ENCODE measurements around the gene TMEM59L. TPM values are rescaled to one million over a fixed set of nuclear protein-coding genes. Genes with fewer than 3 reads are reported as not detected.

Gene TMEM59L
- total RNA-seq, 1 donor from 2014 or later = 2.1 TPM

GRCh38 chr19:18649371-18650020 is 36.8 kb downstream of the TMEM59L start:
- no peaks in the 10 kb centered on the region for H3K9me3 ChIP-seq (ENCODE audit: control insufficient read depth in 3 of 3, low read length in 3 of 3)
- peaks cover 0 to 2% (median 0%) of the 10 kb centered on the region in 3 donors for H3K36me3 ChIP-seq (ENCODE audit: control insufficient read depth in 3 of 3, insufficient read depth in 3 of 3, low read length in 3 of 3)
- peaks cover 50 to 65% (median 55%) of the 10 kb centered on the region in 3 donors for H3K4me1 ChIP-seq (ENCODE audit: control insufficient read depth in 3 of 3, insufficient read depth in 3 of 3, low read length in 3 of 3)
- H3K27me3 ChIP-seq (ENCODE audit: control insufficient read depth in 3 of 3, insufficient read depth in 3 of 3, low read length in 3 of 3) = no peaks in the 10 kb centered on the region
- H3K9ac ChIP-seq (ENCODE audit: low read depth in 1 of 3, low read length in 3 of 3) = peak overlapping the region; percentile 24 to 80 (median 74)
- peak overlapping the region; percentile 87 for H3K27ac ChIP-seq (ENCODE audit: low read depth, low read length)
- H3K4me3 ChIP-seq (ENCODE audit: low read length in 3 of 3) = peak overlapping the region; percentile 51 to 66 (median 62)

DNA sequence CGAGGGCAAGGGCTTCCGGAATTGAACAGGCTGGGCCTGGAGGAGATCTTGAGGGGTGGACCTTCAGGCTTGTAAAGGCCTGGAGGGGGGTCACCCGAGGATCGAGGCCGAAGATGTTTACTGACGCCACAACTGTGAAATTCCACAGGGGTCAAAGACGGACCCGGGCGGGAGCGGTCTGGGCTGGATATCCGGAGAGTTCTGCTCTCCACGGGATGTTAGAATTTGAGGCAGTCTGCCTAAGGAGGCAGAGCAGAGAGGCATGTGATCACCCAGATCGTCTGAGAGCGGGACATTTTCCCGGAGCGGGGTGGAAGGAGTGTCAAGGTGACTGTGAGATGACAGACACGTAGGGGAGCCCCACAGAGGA is 37.3 kb downstream of the TMEM59L start:
- Histone ChIP-seq H3K9me3 (ENCODE audit: control insufficient read depth in 3 of 3, low read length in 3 of 3) (no peaks in the 10 kb centered on the region), H3K4me1 (ENCODE audit: control insufficient read depth in 3 of 3, insufficient read depth in 3 of 3, low read length in 3 of 3) (peaks cover 48 to 60% (median 50%) of the 10 kb centered on the region in 3 donors), H3K27ac (ENCODE audit: low read depth, low read length) (peak overlapping the region; percentile 87), H3K4me3 (ENCODE audit: low read length in 3 of 3) (peak overlapping the region; percentile 47 to 66 (median 62)), H3K27me3 (ENCODE audit: control insufficient read depth in 3 of 3, insufficient read depth in 3 of 3, low read length in 3 of 3) (no peaks in the 10 kb centered on the region), H3K9ac (ENCODE audit: low read depth in 1 of 3, low read length in 3 of 3) (peak overlapping the region; percentile 24 to 80 (median 65)), H3K36me3 (ENCODE audit: control insufficient read depth in 3 of 3, insufficient read depth in 3 of 3, low read length in 3 of 3) (peaks cover 0 to 2% (median 0%) of the 10 kb centered on the region in 3 donors)

GRCh38 chr19:18650468-18651041 is 37.9 kb downstream of the TMEM59L start:
- H3K9me3 ChIP-seq (ENCODE audit: control insufficient read depth in 3 of 3, low read length in 3 of 3) = no peaks in the 10 kb centered on the region
- peak overlapping the region; percentile 87 for H3K27ac ChIP-seq (ENCODE audit: low read depth, low read length)
- peaks cover 0 to 2% (median 0%) of the 10 kb centered on the region in 3 donors for H3K36me3 ChIP-seq (ENCODE audit: control insufficient read depth in 3 of 3, insufficient read depth in 3 of 3, low read length in 3 of 3)
- peaks cover 44 to 55% (median 46%) of the 10 kb centered on the region in 3 donors for H3K4me1 ChIP-seq (ENCODE audit: control insufficient read depth in 3 of 3, insufficient read depth in 3 of 3, low read length in 3 of 3)
- no peaks in the 10 kb centered on the region for H3K27me3 ChIP-seq (ENCODE audit: control insufficient read depth in 3 of 3, insufficient read depth in 3 of 3, low read length in 3 of 3)
- peak overlapping the region; percentile 24 to 80 (median 65) for H3K9ac ChIP-seq (ENCODE audit: low read depth in 1 of 3, low read length in 3 of 3)
- H3K4me3 ChIP-seq (ENCODE audit: low read length in 3 of 3) = peak overlapping the region; percentile 27 to 66 (median 51)

- peak overlapping the region in 2 of 3 donors; percentile 52 to 80 for H3K9ac ChIP-seq (ENCODE audit: low read depth in 1 of 3, low read length in 3 of 3)
- H3K9me3 ChIP-seq (ENCODE audit: control insufficient read depth in 3 of 3, low read length in 3 of 3) = no peaks in the 10 kb centered on the region
- no peak overlapping the region for H3K4me3 ChIP-seq (ENCODE audit: low read length in 3 of 3)
- peaks cover 44 to 53% (median 47%) of the 10 kb centered on the region in 3 donors for H3K4me1 ChIP-seq (ENCODE audit: control insufficient read depth in 3 of 3, insufficient read depth in 3 of 3, low read length in 3 of 3)
- peak overlapping the region; percentile 87 for H3K27ac ChIP-seq (ENCODE audit: low read depth, low read length)
- H3K36me3 ChIP-seq (ENCODE audit: control insufficient read depth in 3 of 3, insufficient read depth in 3 of 3, low read length in 3 of 3) = peaks cover 0 to 2% (median 0%) of the 10 kb centered on the region in 3 donors
- no peaks in the 10 kb centered on the region for H3K27me3 ChIP-seq (ENCODE audit: control insufficient read depth in 3 of 3, insufficient read depth in 3 of 3, low read length in 3 of 3)
Measured at GRCh38 chr19:18651300-18651699, 38.6 kb downstream of the TMEM59L start.

DNA sequence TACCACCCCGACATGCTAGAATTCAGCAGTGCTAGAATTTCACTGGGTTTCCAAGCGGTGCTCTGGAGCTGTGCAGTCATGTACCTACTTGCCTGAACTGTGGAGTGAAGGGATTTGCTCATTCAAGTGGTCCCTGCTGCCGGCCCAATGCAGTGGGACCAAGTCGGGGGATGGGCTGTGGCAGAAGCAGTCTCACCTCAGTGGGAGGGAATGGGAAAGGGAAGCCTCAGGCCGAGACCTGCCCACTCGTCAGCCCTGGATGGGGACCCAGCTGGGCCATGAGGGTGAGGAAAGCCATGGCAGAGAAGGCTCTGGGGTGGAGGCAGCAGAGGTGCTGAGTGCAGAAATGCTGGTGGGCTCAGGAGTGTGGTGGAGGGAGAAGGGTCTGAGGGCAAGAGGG is 39.1 kb downstream of the TMEM59L start:
- Histone ChIP-seq H3K36me3 (ENCODE audit: control insufficient read depth in 3 of 3, insufficient read depth in 3 of 3, low read length in 3 of 3) (peaks cover 0 to 2% (median 0%) of the 10 kb centered on the region in 3 donors), H3K4me1 (ENCODE audit: control insufficient read depth in 3 of 3, insufficient read depth in 3 of 3, low read length in 3 of 3) (peaks cover 44 to 52% (median 46%) of the 10 kb centered on the region in 3 donors), H3K9me3 (ENCODE audit: control insufficient read depth in 3 of 3, low read length in 3 of 3) (no peaks in the 10 kb centered on the region), H3K27me3 (ENCODE audit: control insufficient read depth in 3 of 3, insufficient read depth in 3 of 3, low read length in 3 of 3) (no peaks in the 10 kb centered on the region), H3K4me3 (ENCODE audit: low read length in 3 of 3) (no peak overlapping the region), H3K9ac (ENCODE audit: low read depth in 1 of 3, low read length in 3 of 3) (peak overlapping the region in 1 of 3 donors; percentile 33), H3K27ac (ENCODE audit: low read depth, low read length) (peak overlapping the region; percentile 87)

DNA sequence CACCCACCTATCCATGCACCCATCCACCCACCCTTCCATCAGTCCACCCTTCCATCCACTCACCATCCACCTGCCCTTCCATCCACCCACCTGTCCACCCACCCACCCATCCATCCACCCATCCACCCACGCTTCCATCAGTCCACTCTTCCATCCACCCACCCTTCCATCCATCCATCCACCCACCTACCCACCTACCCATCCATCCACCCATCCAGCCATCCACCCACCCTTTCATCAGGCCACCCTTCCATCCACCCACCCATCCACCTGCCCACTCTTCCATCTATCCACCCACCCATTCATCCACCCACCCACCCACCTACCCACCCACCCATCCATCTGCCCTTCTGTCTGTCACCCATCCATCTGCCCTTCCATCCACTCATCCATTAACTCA is 41.2 kb downstream of the TMEM59L start:
- Histone ChIP-seq H3K27ac (ENCODE audit: low read depth, low read length) (no peak overlapping the region), H3K9me3 (ENCODE audit: control insufficient read depth in 3 of 3, low read length in 3 of 3) (no peaks in the 10 kb centered on the region), H3K36me3 (ENCODE audit: control insufficient read depth in 3 of 3, insufficient read depth in 3 of 3, low read length in 3 of 3) (peaks cover 0 to 2% (median 0%) of the 10 kb centered on the region in 3 donors), H3K27me3 (ENCODE audit: control insufficient read depth in 3 of 3, insufficient read depth in 3 of 3, low read length in 3 of 3) (no peaks in the 10 kb centered on the region), H3K4me1 (ENCODE audit: control insufficient read depth in 3 of 3, insufficient read depth in 3 of 3, low read length in 3 of 3) (peaks cover 51 to 58% (median 57%) of the 10 kb centered on the region in 3 donors), H3K9ac (ENCODE audit: low read depth in 1 of 3, low read length in 3 of 3) (no peak overlapping the region), H3K4me3 (ENCODE audit: low read length in 3 of 3) (no peak overlapping the region)

DNA sequence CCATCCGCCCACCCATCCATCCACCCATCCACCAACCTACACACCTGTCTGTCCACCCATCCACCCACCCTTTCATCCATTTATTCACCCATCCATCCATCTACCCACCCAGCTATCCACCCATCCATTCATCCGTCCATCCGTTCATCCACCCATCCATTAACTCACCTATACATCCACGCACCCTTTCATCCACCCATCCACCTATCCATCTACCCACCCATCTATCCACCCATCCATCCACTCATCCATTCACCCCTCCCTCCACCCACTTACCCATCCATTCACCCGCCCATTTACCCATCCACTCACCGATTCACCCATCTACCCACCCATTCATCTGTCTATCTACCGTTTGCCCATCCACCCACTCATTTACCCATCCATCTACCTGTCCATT is 41.8 kb downstream of the TMEM59L start:
- no peaks in the 10 kb centered on the region for H3K27me3 ChIP-seq (ENCODE audit: control insufficient read depth in 3 of 3, insufficient read depth in 3 of 3, low read length in 3 of 3)
- no peak overlapping the region for H3K27ac ChIP-seq (ENCODE audit: low read depth, low read length)
- H3K36me3 ChIP-seq (ENCODE audit: control insufficient read depth in 3 of 3, insufficient read depth in 3 of 3, low read length in 3 of 3) = peaks cover 0 to 2% (median 0%) of the 10 kb centered on the region in 3 donors
- H3K4me1 ChIP-seq (ENCODE audit: control insufficient read depth in 3 of 3, insufficient read depth in 3 of 3, low read length in 3 of 3) = peaks cover 50 to 56% (median 54%) of the 10 kb centered on the region in 3 donors
- no peaks in the 10 kb centered on the region for H3K9me3 ChIP-seq (ENCODE audit: control insufficient read depth in 3 of 3, low read length in 3 of 3)
- H3K9ac ChIP-seq (ENCODE audit: low read depth in 1 of 3, low read length in 3 of 3) = no peak overlapping the region
- no peak overlapping the region for H3K4me3 ChIP-seq (ENCODE audit: low read length in 3 of 3)

- H3K9ac ChIP-seq (ENCODE audit: low read depth in 1 of 3, low read length in 3 of 3) = no peak overlapping the region
- H3K27ac ChIP-seq (ENCODE audit: low read depth, low read length) = no peak overlapping the region
- H3K4me3 ChIP-seq (ENCODE audit: low read length in 3 of 3) = no peak overlapping the region
- H3K4me1 ChIP-seq (ENCODE audit: control insufficient read depth in 3 of 3, insufficient read depth in 3 of 3, low read length in 3 of 3) = peaks cover 49 to 56% (median 54%) of the 10 kb centered on the region in 3 donors
- H3K9me3 ChIP-seq (ENCODE audit: control insufficient read depth in 3 of 3, low read length in 3 of 3) = no peaks in the 10 kb centered on the region
- H3K27me3 ChIP-seq (ENCODE audit: control insufficient read depth in 3 of 3, insufficient read depth in 3 of 3, low read length in 3 of 3) = no peaks in the 10 kb centered on the region
- H3K36me3 ChIP-seq (ENCODE audit: control insufficient read depth in 3 of 3, insufficient read depth in 3 of 3, low read length in 3 of 3) = peaks cover 0 to 2% (median 0%) of the 10 kb centered on the region in 3 donors
Measured at GRCh38 chr19:18655173-18655844, 42.6 kb downstream of the TMEM59L start.

DNA sequence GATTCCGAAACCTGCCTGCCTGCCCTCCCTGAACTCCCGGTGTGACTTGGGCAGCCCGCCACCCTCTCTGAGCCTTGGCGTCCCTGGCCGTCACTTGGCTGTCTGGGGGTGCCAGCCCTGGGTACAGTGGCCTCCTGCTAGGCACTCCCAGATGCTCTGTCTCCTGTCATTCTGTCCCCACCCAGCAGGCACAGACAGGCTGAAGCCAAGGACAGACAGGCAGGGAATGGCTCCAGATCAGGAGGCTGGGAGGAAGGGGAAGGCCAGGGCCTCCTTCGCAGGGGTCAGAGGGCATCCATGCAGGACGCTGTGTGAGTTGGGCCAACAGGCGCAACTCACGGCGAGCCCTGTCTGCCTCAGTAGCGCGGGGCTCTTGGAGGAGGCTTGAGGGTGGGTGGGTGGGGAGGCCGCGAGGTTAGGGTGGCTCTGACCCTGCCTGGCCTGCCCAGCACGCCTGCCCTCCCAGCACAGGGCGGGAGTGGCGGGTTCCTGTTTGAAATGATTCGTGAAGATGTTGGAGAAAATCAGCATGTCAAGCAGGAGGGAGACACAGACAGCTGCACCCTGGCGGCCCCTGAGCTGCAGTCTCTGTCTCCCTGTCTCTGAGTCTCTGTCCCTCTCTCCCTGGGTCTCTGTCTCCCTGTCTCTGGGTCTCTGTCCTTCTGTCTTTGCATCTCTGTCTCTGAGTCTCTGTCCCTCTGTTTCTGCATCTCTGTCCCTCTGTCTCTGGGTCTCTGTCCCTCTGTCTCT is 43.8 kb downstream of the TMEM59L start:
- no peaks in the 10 kb centered on the region for H3K27me3 ChIP-seq (ENCODE audit: control insufficient read depth in 3 of 3, insufficient read depth in 3 of 3, low read length in 3 of 3)
- H3K36me3 ChIP-seq (ENCODE audit: control insufficient read depth in 3 of 3, insufficient read depth in 3 of 3, low read length in 3 of 3) = peaks cover 0 to 2% (median 0%) of the 10 kb centered on the region in 3 donors
- no peaks in the 10 kb centered on the region for H3K9me3 ChIP-seq (ENCODE audit: control insufficient read depth in 3 of 3, low read length in 3 of 3)
- no peak overlapping the region for H3K4me3 ChIP-seq (ENCODE audit: low read length in 3 of 3)
- no peak overlapping the region for H3K9ac ChIP-seq (ENCODE audit: low read depth in 1 of 3, low read length in 3 of 3)
- H3K4me1 ChIP-seq (ENCODE audit: control insufficient read depth in 3 of 3, insufficient read depth in 3 of 3, low read length in 3 of 3) = peaks cover 49 to 56% (median 52%) of the 10 kb centered on the region in 3 donors
- no peak overlapping the region for H3K27ac ChIP-seq (ENCODE audit: low read depth, low read length)
